ENCODE data around the gene DALRD3.

The DALRD3 gene

DNA sequence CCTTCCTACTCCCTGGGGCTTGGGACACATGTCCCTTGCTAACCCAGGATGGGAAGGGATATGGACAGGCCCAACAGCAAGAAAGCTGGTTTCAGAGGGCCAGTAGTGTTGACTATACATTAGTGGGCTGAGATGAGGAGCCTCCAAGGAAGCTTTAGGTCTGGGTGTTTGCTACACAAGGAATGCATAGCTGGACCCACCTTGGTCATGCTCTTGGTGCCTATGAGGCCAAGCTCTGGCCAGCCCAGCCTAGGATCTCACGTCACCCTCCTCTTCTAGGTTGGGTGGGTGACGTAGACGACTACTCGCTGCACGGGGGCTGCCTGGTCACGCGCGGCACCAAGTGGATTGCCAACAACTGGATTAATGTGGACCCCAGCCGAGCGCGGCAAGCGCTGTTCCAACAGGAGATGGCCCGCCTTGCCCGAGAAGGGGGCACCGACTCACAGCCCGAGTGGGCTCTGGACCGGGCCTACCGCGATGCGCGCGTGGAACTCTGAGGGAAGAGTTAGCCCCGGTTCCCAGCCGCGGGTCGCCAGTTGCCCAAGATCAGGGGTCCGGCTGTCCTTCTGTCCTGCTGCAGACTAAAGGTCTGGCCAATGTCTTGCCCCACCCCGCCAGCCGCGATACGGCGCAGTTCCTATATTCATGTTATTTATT lies 11.8 kb downstream of the DALRD3 start:
- in situ Hi-C loops (cut with HindIII; ENCODE audit: low sequenced_read_pairs), result no loop called here

DNA sequence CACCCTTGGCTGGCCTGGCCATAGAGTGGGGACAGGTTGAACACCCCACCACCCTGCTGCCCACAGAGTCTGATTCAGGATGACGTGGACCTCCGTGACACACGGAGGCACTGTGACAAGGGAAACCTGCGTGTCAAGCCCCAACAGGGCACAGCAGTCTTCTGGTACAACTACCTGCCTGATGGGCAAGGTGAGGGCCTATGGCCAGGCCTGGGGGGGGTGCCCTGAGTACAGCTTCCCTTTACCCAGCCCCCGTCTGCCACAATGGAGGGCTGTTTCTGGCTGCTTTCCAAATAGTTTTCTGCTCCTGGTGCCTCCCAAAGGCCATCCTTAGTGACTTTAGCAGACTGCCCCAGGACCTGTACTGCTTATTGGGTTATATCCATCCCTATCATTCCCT lies 12.4 kb downstream of the DALRD3 start:
- in situ Hi-C loops (cut with HindIII; ENCODE audit: low sequenced_read_pairs), result no loop called here

DNA sequence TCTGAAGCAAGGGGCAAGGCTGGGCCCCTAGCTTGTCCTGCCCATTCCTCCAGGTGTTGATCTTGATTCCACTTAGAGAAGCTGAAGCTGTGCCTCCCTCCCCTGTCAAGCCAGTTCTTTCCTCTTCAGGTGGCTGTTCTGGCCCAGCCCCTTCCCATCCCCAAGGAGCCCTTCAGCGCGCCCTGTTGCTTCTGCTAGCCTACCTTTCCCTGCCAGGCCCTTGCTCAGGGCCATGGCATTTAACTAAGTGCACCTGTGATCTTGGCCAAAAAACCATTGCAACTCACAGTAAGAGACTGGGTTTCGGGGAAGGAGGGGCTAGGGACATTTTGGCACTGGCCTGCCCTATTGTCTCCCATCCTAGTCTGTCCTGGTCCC lies 13.1 kb downstream of the DALRD3 start:
- in situ Hi-C loops (cut with HindIII; ENCODE audit: low sequenced_read_pairs), result no loop called here

DNA sequence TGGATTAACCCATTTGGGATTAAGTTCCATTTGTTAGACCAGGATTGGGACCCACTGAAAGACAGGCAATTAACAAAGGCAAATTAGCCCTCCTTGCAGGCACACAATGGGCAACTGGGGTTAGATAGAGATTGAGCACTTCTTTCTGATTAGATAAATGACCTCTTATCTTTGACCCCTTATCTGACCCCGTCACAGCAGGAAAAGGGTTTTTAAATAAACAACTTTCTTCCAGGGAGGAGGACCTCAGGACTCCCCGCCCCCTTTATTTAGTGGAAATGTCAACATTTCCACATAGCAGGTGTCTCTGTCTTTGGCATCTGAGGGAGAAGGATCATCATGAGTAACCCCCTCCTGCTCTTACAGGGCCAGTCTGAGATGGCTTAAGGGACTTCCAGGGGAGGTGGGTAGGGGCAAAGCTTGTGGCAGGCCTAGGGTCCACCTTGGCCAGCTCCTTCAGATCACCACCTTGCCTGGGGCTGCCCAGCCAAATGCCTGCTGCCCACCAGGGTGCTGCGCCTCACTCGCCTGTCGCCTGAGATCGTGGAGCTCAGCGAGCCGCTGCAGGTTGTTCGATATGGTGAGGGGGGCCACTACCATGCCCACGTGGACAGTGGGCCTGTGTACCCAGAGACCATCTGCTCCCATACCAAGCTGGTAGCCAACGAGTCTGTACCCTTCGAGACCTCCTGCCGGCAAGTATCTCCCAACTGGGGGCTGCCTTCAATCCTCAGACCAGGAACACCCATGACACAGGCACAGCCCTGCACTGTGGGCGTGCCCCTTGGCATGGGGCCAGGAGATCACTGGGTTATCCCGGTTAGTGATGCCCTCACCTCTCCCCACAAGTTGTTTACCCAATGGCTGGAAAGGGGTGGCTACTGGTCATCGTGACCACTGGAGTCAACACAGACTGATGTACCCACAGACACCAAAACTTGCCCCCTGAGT lies 13.8 kb downstream of the DALRD3 start:
- in situ Hi-C loops (cut with HindIII; ENCODE audit: low sequenced_read_pairs), result no loop called here

DNA sequence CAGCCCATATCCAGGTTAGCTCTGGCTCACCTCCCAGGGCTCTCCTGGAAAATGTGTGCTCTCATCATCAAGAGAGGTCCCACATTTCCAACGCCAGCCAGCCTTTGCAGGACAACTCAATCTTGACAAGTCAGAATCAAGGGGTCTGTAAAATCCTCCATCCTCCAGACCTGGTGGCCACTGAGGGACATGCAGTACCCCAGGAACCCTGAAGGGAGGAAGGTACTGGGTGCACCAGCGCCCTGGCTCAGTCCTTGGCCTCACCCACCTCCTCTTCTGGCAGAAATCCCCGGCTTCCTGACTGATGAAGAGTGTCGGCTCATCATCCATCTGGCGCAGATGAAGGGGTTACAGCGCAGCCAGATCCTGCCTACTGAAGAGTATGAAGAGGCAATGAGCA lies 17.2 kb downstream of the DALRD3 start:
- in situ Hi-C loops (cut with HindIII; ENCODE audit: low sequenced_read_pairs), result no loop called here

DNA sequence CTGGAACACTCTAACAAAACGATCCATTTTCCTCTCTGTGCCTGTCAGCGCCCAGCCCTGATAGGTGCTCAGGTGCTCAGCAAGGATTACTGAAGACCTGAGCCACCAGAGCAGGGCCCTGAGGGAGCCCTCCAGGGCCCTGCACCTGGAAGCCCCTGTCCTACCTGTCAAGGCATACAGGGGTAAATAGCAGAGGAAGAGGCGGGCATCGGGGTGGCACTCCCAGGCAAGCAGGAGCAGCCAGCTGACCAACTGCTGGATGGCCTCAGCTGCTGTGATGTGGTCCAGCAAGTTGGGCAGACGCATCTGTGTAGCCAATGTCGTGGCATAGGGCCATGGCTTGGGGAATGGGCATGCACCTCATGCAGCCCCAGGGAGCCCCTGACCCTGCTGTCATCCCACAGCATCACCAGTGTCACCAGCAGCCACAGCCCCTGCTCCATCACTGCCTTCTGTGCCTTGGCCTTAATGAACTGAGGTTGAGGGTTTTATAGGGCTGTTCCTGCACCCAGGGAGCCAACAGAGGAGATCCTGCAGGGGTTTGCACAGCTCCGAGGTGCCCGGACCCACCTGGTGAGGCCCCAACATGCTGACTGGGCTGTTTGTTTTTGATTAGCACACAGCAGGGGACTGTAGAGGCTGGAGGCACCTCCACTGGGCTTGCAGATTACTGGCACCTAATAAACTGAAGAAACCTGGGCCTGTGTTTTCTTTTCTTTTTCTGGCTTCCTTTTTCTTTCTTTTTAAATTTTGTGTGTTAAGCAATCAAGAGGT lies 19.1 kb downstream of the DALRD3 start:
- in situ Hi-C loops (cut with HindIII; ENCODE audit: low sequenced_read_pairs), result no loop called here

DNA sequence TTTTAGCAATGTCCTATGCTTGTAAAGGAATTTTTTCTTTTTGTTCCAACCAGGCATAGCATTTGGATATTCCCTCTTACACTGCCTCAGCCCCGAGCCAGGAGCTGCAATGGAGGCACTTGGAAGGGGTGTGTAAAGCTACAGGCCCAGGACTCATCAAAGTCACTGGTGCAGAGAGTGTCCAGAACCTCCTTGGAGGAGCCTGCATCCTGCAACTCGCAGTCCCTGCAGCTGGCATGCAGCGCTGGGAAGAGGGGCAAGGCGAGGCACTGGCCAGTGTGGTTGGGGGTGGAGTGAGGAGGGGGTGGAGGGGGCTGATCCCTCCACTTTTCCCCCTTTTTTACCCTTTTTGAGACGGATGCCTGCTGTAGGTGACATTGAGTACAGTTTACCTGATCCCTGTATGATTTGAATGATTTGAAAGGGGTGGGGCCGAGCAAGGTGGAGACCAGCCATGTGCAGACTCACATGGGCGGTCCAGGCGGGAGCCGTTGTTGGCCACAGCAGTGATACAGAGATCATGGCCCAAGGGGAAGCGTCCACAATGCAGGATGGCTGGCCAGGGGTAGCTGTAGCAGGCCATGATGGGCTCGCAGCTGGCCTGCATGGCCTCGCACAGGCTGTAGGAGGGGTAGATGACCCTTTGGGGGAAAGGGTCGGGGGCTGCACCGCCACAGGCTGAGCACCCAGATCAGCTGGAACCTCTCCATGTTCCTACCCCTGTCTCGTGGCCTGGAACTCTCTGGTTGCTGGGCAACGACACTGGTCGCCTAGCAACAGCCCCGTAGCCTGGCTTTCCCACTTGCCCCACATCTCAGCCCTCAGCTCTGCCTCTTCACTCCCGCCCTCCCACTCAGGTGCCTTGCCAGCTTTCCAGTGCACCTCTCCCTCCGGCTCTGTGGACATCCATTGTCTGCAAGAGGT lies 20.4 kb downstream of the DALRD3 start:
- in situ Hi-C loops (cut with HindIII; ENCODE audit: low sequenced_read_pairs), result no loop called here

DNA sequence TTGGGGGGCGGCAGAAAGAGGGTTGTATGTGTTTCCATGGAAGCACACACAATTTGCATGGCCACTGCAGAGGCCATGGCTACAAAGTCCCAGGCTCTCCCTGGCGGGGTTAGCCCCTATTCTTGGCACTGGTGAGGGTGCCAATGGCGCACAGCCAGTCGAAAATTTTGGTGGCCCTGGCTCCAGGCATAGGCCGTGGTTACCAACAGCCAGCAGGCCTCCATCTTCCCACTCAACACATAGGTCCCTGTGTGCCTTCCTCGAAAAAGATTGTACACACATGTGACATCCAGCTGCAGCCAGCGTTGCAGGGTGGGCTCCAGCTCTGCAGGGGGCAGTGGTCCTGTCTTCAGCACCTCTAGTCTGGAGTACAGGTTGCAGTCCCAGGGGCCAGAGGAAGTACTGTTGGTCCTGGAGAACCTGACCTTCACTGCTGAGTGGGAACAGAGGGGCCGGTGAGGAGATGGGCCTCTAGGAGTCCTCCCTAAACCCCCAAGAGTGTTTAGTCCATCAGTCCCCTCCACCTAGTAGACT lies 21.2 kb downstream of the DALRD3 start:
- in situ Hi-C loops (cut with HindIII; ENCODE audit: low sequenced_read_pairs), result no loop called here

DNA sequence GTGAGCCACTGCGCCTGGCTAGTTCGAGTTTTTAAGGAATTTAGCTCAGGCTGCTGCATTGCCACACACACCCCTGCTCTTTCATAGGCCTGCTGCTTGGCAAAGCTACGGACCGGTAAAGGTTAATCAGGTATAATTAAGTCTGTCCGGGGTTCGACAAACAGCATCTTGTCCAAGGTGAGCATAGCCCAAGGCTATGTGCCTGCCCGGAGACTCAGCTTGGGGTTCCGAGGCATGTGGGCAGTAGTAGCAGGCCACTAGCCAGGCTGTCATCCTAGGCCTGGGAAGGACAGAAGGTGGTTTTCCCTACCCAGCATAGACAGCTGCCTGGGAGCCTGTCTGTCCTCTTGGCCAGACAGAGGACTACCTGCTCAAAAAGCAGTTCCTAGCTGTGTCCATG lies 21.7 kb downstream of the DALRD3 start:
- in situ Hi-C loops (cut with HindIII; ENCODE audit: low sequenced_read_pairs), result no loop called here

DNA sequence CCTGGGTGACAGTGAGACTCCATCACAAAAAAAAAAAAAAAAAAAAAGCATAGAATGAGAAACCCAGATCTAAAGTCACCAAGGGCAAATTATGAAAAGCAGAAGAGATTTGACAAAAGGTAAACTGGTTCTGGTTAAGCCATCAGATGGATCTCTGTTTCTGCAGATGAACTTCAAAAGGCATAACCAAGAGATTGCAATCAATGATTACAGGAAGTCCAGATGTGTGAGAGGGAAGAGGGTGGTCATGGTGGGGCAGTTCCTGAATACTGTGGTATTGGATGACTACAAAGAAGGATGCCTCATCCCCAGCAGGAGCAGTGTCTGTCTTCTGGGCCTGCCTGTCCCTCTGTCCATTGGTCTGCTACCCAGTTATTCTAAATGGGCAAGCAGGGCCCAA lies 24.5 kb downstream of the DALRD3 start:
- in situ Hi-C loops (cut with HindIII; ENCODE audit: low sequenced_read_pairs), result no loop called here

DNA sequence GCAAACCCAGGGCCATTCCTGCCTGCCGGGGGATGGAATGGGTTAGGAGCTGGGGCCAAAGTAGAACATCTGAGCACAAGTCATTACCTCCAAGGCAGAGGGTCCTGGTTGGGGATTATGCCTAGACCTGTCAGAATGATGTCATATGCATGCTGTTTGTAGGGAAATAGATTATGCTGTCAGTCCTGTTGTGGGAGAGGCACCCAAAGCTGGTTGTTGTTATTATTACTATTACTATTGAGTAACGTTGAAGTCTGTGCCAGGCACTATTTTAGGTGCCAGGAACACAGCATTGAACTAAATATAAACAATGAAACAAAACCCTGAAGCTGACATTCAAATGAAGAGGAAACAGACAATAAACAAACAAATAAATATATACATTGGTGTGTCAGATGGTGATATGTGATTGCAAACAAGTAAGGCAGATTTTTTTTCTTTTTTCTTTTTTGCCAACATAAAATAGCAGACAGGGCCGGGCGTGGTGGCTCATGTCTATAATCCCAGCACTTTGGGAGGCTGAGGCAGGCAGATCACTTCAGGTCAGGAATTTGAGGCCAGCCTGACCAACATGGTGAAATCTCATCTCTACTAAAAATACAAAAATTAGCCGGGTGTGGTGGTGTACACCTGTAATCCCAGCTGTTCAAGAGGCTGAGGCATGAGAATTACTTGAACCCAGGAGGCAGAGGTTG lies 26.4 kb downstream of the DALRD3 start:
- in situ Hi-C loops (cut with HindIII; ENCODE audit: low sequenced_read_pairs), result no loop called here

DNA sequence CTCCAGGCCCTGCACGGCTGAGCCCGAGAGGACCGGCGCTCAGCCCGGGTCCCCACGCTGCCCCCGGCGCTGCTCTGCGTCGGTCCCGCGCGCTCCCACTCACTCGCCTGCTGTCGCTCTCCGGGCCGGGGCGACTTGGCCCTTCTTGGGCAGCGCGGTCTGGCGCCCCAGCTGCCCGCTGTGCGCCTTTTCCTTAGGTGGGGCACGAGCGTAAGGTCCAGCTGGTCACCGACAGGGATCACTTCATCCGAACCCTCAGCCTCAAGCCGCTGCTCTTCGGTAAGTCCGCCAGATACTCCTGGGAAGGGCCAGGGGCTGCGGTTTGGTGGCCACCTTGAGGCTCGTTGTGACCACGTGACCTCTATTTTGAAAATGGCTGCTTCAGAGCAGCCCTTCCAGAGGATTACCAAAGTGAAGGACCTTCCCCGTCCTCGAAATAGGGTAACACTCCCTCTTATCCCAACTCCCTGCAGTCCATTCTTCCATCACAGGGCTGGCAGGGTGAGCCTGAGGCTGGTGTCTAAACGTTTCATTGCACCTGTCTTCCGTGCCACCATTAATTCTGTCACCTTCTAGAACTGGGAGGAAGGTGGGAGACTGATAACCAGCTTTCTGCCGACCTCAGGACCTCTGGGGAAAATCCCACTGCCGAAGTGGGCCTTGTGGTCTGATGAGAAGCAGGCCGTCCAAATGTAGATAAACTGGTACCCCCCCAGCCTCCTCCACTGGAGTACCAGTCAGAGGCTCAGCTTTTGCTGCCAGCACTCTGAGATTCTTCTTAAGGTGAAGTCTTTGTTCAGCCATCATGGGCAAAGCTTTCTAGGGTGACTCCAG lies 27.5 kb downstream of the DALRD3 start:
- in situ Hi-C loops (cut with HindIII; ENCODE audit: low sequenced_read_pairs), result no loop called here

DNA sequence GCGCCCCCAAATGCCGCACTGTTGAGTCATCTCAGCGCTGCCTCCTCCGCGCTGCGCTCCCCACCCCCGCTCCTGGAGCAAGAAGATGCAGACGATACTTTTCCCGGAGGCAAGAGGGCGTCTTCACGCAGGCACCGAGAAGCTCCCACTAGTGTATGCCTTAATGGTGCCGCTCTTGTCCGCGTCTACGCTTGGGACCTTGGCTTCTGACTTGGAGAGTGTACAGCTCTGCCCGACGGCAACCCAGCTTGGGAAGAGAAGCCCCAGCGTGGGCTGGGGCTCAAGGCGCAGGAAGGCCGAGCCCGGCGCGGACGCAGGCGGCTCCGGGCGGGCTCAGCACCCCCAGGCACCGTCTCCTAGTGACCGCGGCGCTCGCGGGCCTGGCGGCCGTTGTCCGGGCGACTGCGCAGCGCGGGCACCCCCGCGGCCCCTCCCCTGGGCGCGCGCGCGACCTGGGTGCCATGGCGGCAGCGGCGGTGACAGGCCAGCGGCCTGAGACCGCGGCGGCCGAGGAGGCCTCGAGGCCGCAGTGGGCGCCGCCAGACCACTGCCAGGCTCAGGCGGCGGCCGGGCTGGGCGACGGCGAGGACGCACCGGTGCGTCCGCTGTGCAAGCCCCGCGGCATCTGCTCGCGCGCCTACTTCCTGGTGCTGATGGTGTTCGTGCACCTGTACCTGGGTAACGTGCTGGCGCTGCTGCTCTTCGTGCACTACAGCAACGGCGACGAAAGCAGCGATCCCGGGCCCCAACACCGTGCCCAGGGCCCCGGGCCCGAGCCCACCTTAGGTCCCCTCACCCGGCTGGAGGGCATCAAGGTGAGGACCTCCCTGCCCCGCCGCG lies 28.4 kb downstream of the DALRD3 start, which contains the start of gene P4HTM:
Gene P4HTM, plus strand, starts transcription at position 446 of the 840 bp plus-strand sequence. Its CDS starts 16 bp downstream, at position 462.
- in situ Hi-C loops (cut with HindIII; ENCODE audit: low sequenced_read_pairs), result no loop called here

DNA sequence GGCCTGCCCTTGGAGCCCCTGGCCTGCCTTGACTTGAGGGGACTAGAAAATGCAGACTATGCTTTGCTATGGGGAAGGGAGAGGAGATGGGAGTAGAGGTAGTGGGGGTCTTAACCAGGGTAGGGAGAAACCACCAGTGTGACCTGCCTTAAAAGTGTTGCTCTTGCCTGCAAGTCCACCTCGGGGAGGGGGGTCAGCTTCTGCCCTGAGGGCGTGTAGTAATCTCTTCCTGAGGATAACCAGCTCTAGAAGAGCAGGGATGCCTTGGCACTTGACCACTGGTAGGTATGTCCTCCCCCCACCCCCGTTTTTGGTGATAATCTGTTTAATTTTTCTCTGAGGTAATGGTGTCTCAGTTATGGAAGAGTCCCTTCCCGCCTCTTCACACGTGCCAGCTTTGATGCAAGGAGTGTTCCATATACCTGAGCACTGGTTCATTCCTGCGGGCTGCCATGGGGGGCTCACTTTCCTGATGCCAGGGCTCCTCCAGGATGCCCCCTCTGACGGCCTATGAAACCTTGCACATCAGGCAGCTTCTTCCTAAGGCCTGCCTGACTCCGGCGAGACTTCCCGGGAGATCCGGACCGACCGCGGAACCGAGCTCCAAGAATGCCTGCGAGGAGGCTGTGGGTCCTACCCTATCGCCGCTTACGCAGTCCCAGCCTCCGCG lies 29.1 kb downstream of the DALRD3 start:
- in situ Hi-C loops (cut with HindIII; ENCODE audit: low sequenced_read_pairs), result no loop called here

DNA sequence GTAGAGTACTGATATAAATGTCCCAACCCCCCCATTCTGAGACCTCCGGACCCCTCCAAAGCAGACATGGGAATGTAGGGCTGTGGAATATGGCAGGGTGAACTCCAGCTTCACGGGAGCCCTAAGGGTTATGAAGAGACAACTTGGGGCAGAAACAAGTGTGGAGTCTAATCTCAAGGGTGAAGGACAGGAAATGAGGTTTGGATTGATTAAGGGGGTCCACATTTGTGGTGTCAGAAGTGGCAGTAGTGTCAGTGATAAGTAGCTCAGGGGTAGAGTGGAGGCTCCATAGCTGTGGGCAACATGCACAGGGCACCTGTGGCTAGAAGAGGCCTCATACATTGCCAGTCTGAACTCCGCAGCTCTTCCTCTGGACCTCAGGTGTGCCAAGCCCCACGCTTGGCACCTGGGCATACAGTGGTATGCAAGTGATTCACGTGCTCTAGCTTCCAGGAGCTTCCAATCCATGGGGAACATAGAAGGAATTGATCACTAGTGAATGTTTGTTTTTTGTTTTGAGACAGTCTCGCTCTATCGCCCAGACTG lies 32.5 kb downstream of the DALRD3 start:
- in situ Hi-C loops (cut with HindIII; ENCODE audit: low sequenced_read_pairs), result no loop called here

DNA sequence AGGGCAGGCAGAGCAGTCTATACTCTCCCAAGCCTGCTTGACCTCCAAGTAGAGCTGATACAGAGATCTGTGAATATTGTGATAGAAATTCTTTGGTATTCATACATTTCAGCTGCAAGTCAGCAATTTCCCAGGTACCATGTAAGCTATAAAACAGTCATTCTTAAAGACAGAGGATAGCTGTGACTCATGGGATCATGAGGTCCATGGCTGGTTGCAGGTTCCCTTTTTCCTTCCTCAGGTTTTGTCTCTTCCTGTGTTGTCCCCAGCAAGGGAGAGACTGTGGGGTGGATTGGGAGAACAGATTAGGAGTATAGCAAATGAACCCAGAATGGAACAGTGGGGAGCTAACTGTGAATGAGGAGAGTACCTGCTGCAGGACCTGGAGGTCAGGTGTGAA lies 33.7 kb downstream of the DALRD3 start:
- in situ Hi-C loops (cut with HindIII; ENCODE audit: low sequenced_read_pairs), result no loop called here

DNA sequence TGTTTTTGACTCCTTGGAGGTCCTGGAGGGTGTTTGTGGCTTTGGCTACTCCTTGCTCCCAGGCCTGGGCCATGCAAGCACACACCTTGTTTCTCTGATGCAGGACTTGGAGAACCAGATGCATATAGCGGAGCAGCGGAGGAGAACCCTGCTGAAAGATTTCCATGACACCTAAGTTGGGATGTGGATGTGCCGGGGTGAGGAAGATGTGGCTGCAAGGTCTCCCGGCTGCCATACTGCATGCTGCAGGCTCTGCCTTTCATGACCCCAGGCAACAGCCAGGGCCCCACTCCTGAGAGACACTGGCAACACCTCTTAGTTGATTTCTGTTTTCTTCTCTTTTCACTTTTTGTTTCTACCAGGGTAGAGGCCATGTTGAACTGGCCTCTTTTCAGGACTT lies 35.3 kb downstream of the DALRD3 start:
- in situ Hi-C loops (cut with HindIII; ENCODE audit: low sequenced_read_pairs), result no loop called here

All from endothelial cell of hepatic sinusoid (primary cell).